Measurements from ENCODE around the gene MAP3K9. TPM values are rescaled to one million over a fixed set of nuclear protein-coding genes. Genes with fewer than 3 reads are reported as not detected.

MAP3K9 gene
- total and polyA plus RNA-seq, 9 of the 15 experiments (the other 6 are each of a cell fraction or from before 2014, with no cell fraction given) = 0.03 to 0.60 (median 0.36) TPM

- intact Hi-C loops (cut with micrococcal nuclease) = no loop called here
- no peak overlapping the region for H3K9ac ChIP-seq (ENCODE audit: insufficient read depth in 1 of 2, low read depth in 2 of 2, low read length in 2 of 2)
- in situ Hi-C loops (cut with MboI) = no loop called here
- no peaks in the 10 kb centered on the region; a peak in 1 of 5 replicates for H3K4me1 ChIP-seq (replicated peaks in 1 of 2; ENCODE audit: control insufficient read depth in 2 of 2, insufficient read depth in 2 of 2, low read length in 2 of 2)
- no peaks in the 10 kb centered on the region for H4K20me1 ChIP-seq (replicated peaks; ENCODE audit: control insufficient read depth, insufficient read depth, low read length)
- no peak for DNase-seq (ENCODE audit: extremely low read depth in 1 of 4, low spot score in 3 of 4)
- no peaks in the 10 kb centered on the region for H3K79me2 ChIP-seq (ENCODE audit: control insufficient read depth, insufficient read depth, low read length)
- no peaks in the 10 kb centered on the region for H3K9me3 ChIP-seq (replicated peaks; ENCODE audit: control insufficient read depth, insufficient read depth, low read depth, low read length)
- no peak overlapping the region for H3K27ac ChIP-seq (ENCODE audit: extremely low read depth, low read depth, low read length)
- no peak overlapping the region for H3K4me3 ChIP-seq
- H3K9me1 ChIP-seq (ENCODE audit: control insufficient read depth, insufficient read depth, low read length) = no peaks in the 10 kb centered on the region
- TF ChIP-seq ZNF224 (CRISPR knock-in tag; IDR thresholded peaks at IDR 0.05) (no peak), NFE2 (IDR thresholded peaks at IDR 0.05; ENCODE audit: low read depth) (0 out of 2 replicates have a peak, but pooled peaks have one; percentile 5), NR4A1 (CRISPR knock-in tag; IDR thresholded peaks at IDR 0.05) (no peak), NR4A1 (tag; IDR thresholded peaks at IDR 0.05) (no peak), FOXK2 (conservative IDR thresholded peaks at IDR 0.05 in 1 of 2, IDR thresholded peaks at IDR 0.05 in 1 of 2; ENCODE audit: low read depth in 2 of 2) (peak in 1 of 2 experiments; percentile 24; a peak in 1 of 4 replicates), MAFG (tag; conservative IDR thresholded peaks at IDR 0.05) (peak; percentile 21; the same call in 1 of the 2 replicates)
- TF ChIP-seq, protein P1, sequence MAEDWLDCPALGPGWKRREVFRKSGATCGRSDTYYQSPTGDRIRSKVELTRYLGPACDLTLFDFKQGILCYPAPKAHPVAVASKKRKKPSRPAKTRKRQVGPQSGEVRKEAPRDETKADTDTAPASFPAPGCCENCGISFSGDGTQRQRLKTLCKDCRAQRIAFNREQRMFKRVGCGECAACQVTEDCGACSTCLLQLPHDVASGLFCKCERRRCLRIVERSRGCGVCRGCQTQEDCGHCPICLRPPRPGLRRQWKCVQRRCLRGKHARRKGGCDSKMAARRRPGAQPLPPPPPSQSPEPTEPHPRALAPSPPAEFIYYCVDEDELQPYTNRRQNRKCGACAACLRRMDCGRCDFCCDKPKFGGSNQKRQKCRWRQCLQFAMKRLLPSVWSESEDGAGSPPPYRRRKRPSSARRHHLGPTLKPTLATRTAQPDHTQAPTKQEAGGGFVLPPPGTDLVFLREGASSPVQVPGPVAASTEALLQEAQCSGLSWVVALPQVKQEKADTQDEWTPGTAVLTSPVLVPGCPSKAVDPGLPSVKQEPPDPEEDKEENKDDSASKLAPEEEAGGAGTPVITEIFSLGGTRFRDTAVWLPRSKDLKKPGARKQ (CRISPR knock-in tag; IDR thresholded peaks at IDR 0.05) = no peak
- H3K36me3 ChIP-seq (ENCODE audit: control insufficient read depth, insufficient read depth, low read length) = no peaks in the 10 kb centered on the region
- no peaks in the 10 kb centered on the region for H3K27me3 ChIP-seq (ENCODE audit: control insufficient read depth in 2 of 2, insufficient read depth in 2 of 2, low read length in 2 of 2)
- BruUV-seq (replicated peaks) = no TSS peak
- no peak for ATAC-seq
- POLR2A ChIA-PET = interaction anchor here (0.7 kb wide), 1 partner anchor 9 kb away, joined by 3 read pairs; no protein-coding TSS in a partner anchor
- CTCF ChIA-PET (ENCODE audit: low intra/inter-chr PET ratio) = no interaction called here
- H2AFZ ChIP-seq (ENCODE audit: low read depth, low read length) = peak overlapping the region; percentile 26; the same call in 1 of the 2 replicates
- 20% methylated on average over 9 of the region's 10 CpGs for WGBS (ENCODE audit: insufficient coverage, low coverage, missing lambda C conversion rate)
- no peak for FAIRE-seq
- H3K4me2 ChIP-seq (ENCODE audit: insufficient read depth, low read length) = no peak overlapping the region
Measured at GRCh38 chr14:70692210-70692609, 117.1 kb downstream of the MAP3K9 start.
